CD4-positive, alpha-beta T cell (primary cell): ENCODE results near the gene ZMPSTE24. TPM values are rescaled to one million over a fixed set of nuclear protein-coding genes. Genes with fewer than 3 reads are reported as not detected.

Experiments used
- ATAC-seq: fragments of 200-7000 bp; cut with Tn5 transposase; one replicate; pipeline ENCODE4 v1.10.0; 2022; ENCODE audit warnings: mild to moderate bottlenecking; ENCODE audit not compliant: poor library complexity
- CTCF ChIA-PET: fragments of 350-600 bp; sonication (Branson Sonifier 250); formaldehyde crosslinking; loops from one replicate; lab custom pipeline; 2021; ENCODE audit warnings: antibody characterized with exemption, inconsistent platforms; lab: Charles Lee
- POLR2A ChIA-PET: fragments of 350-600 bp; sonication (Branson Sonifier 250); formaldehyde crosslinking; loops from one replicate; lab custom pipeline; 2021; ENCODE audit warnings: antibody characterized with exemption, inconsistent platforms; lab: Charles Lee
- DNase-seq, 14 experiments: peaks; one replicate each; pipeline ENCODE4 v3.0.0-alpha.2; 2013 to 2020; ENCODE audit warnings: mixed read lengths in 2 of 14
- H3K27ac ChIP-seq, 2 donors: one replicate each; pipeline versions ENCODE4 v1.5.1 to v1.7.0; 2013; ENCODE audit warnings: low read length in 2 of 2, low read depth in 1 of 2, mild to moderate bottlenecking in 1 of 2
- H3K27me3 ChIP-seq, 2 experiments: 1 replicate in 1 of 2; 2 replicates in 1 of 2; pipeline versions ENCODE4 v1.6.1 to v1.7.0; 2013; ENCODE audit warnings: low read length in 2 of 2, control low read depth in 1 of 2, mild to moderate bottlenecking in 1 of 2, moderate library complexity in 1 of 2; ENCODE audit not compliant: insufficient read depth in 2 of 2, control insufficient read depth in 1 of 2
- H3K36me3 ChIP-seq: one replicate; pipeline ENCODE4 v1.6.1; 2013; ENCODE audit warnings: low read length, control low read depth; ENCODE audit not compliant: insufficient read depth
- H3K4me1 ChIP-seq: one replicate; pipeline ENCODE4 v1.6.1; 2013; ENCODE audit warnings: low read length, control low read depth; ENCODE audit not compliant: insufficient read depth
- H3K4me3 ChIP-seq: one replicate; pipeline ENCODE4 v1.5.1; 2013; ENCODE audit warnings: mild to moderate bottlenecking, low read length, moderate library complexity
- H3K9me3 ChIP-seq, 2 experiments: 1 replicate in 1 of 2; 2 replicates in 1 of 2; pipeline versions ENCODE4 v1.6.1 to v1.7.0; 2013; ENCODE audit warnings: low read length in 2 of 2, mild to moderate bottlenecking in 2 of 2, control low read depth in 1 of 2, moderate library complexity in 1 of 2; ENCODE audit not compliant: control insufficient read depth in 1 of 2, insufficient read depth in 1 of 2
- H3K27ac Mint-ChIP-seq: one replicate; pipeline ENCODE4 v1.8.0; 2020; ENCODE audit warnings: mixed read lengths
- H3K27me3 Mint-ChIP-seq: one replicate; pipeline ENCODE4 v1.8.0; 2021; ENCODE audit warnings: mixed read lengths
- H3K36me3 Mint-ChIP-seq: one replicate; pipeline ENCODE4 v1.8.0; 2021; ENCODE audit warnings: low read depth, mixed read lengths
- H3K4me1 Mint-ChIP-seq: one replicate; pipeline ENCODE4 v1.8.0; 2021; ENCODE audit warnings: low read depth, mixed read lengths
- H3K4me3 Mint-ChIP-seq: one replicate; pipeline ENCODE4 v1.8.0; 2020; ENCODE audit warnings: mild to moderate bottlenecking, mixed read lengths
- H3K9me3 Mint-ChIP-seq: one replicate; pipeline ENCODE4 v1.8.0; 2020; ENCODE audit warnings: mixed read lengths
- CTCF ChIP-seq: fragments of 200-600 bp; IDR thresholded peaks from one replicate; pipeline ENCODE4 v1.8.0; 2022; ENCODE audit warnings: antibody characterized with exemption, mild to moderate bottlenecking
- intact Hi-C, 2 experiments: fragments of 100-400 bp; cut with DNase I in 1 of 2; cut with micrococcal nuclease in 1 of 2; formaldehyde crosslinking; loops; one replicate each; pipeline versions ENCODE4 v1.15.1 to v1.9.0; 2023 to 2025; cut with DNase I, micrococcal nuclease
- total RNA-seq, 174 experiments: library from RNA in 2 of 174; stranded (reverse) in 2 of 174; gene quantifications; one replicate each; pipeline ENCODE4 v1.2.3 and lab custom pipeline; 2021 to 2026

The ZMPSTE24 gene
- total RNA-seq, 2 experiments from 2014 or later = 8.7 to 8.8 TPM

- Mint-ChIP-seq H3K4me3 (peak overlapping the region; percentile 90), H3K4me1 (peaks cover 37% of the 10 kb centered on the region), H3K36me3 (no peaks in the 10 kb centered on the region), H3K27ac (peak overlapping the region; percentile 64), H3K9me3 (no peaks in the 10 kb centered on the region), H3K27me3 (peaks cover 24% of the 10 kb centered on the region)
- DNase-seq (no peak), ATAC-seq (no peak)
- Histone ChIP-seq H3K4me3 (peak overlapping the region; percentile 77), H3K4me1 (peaks cover 51% of the 10 kb centered on the region), H3K27me3 (peaks cover 0 to 11% of the 10 kb centered on the region in 2 experiments), H3K27ac (no peak overlapping the region), H3K36me3 (no peaks in the 10 kb centered on the region), H3K9me3 (no peaks in the 10 kb centered on the region)
- TF ChIP-seq CTCF = no peak
- intact Hi-C loops = loop anchor here (1.0 to 5.0 kb wide), 6 partner anchors 56 to 162 kb away; partner anchors contain the start of genes RLF (in 2 of the 2) and ZMPSTE24 (in 1 of the 2)
- ChIA-PET POLR2A (interaction anchor here (0.6 to 3.2 kb wide), 8 partner anchors 17 to 162 kb away, joined by 3 to 24 read pairs (median 4); partner anchors contain the start of genes SMAP2 and ZMPSTE24), CTCF (interaction anchor here (0.6 to 3.4 kb wide), 17 partner anchors 9 to 171 kb away, joined by 3 to 27 read pairs (median 6); no protein-coding TSS in a partner anchor)
Observed at GRCh38 chr1:40314721-40315238, 56.7 kb downstream of the ZMPSTE24 start.

DNA sequence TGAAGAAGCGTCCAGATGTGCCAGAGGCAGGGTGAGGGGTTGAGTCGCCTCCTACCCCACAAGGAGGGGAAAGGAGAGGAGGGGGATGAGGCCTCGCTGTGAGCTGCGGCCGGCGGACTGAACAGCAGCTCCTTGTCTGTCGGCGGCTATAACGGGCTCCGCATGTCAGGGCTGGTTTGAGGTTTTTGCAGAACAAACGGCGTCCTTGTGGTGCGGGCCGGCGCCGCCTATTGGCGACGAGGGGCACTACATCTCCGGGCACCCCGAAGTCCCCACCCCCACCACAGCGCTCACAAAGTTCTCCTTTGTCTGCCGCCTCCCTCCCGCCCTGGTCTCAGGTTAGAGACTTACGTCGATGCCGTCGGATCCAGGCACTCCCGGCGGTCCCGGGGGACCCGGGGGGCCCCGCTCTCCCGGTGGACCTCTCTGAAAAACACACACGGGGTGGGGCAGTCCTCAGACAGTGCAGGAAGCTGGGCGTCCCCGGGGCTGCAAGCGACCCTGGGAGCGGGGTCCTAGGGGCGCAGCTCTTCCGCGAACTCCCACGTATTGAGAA lies 57.3 kb downstream of the ZMPSTE24 start:
- Histone ChIP-seq H3K27ac (no peak overlapping the region), H3K9me3 (no peaks in the 10 kb centered on the region), H3K36me3 (no peaks in the 10 kb centered on the region), H3K4me1 (peaks cover 51% of the 10 kb centered on the region), H3K27me3 (peaks cover 0 to 11% of the 10 kb centered on the region in 2 experiments), H3K4me3 (peak overlapping the region; percentile 77)
- intact Hi-C loops = loop anchor here (1.0 to 5.0 kb wide), 6 partner anchors 57 to 163 kb away; partner anchors contain the start of genes RLF (in 2 of the 2) and ZMPSTE24 (in 1 of the 2)
- peak; percentile 79 for TF ChIP-seq CTCF
- Mint-ChIP-seq H3K27ac (peak overlapping the region; percentile 64), H3K9me3 (no peaks in the 10 kb centered on the region), H3K4me1 (peaks cover 37% of the 10 kb centered on the region), H3K4me3 (peak overlapping the region; percentile 90), H3K36me3 (no peaks in the 10 kb centered on the region), H3K27me3 (peaks cover 24% of the 10 kb centered on the region)
- peak; percentile 84 for ATAC-seq
- ChIA-PET POLR2A (interaction anchor here (0.6 to 3.2 kb wide), 11 partner anchors 17 to 162 kb away, joined by 3 to 24 read pairs (median 4); partner anchors contain the start of genes SMAP2 and ZMPSTE24), CTCF (interaction anchor here (0.6 to 3.4 kb wide), 22 partner anchors 8 to 171 kb away, joined by 3 to 27 read pairs (median 4); no protein-coding TSS in a partner anchor)
- peak; percentile 78 to 94 (median 84) for DNase-seq

GRCh38 chr1:40315795-40316594 lies 58.0 kb downstream of the ZMPSTE24 start:
- peak; percentile 6 for ATAC-seq
- Histone ChIP-seq H3K27ac (no peak overlapping the region), H3K4me1 (peaks cover 51% of the 10 kb centered on the region), H3K36me3 (no peaks in the 10 kb centered on the region), H3K27me3 (peaks cover 0 to 11% of the 10 kb centered on the region in 2 experiments), H3K9me3 (no peaks in the 10 kb centered on the region), H3K4me3 (peak overlapping the region; percentile 77)
- peaks cover 37% of the 10 kb centered on the region for H3K4me1 Mint-ChIP-seq
- H3K9me3 Mint-ChIP-seq = no peaks in the 10 kb centered on the region
- ChIA-PET CTCF (interaction anchor here (0.6 to 3.4 kb wide), 17 partner anchors 22 to 172 kb away, joined by 3 to 27 read pairs (median 5); no protein-coding TSS in a partner anchor), POLR2A (interaction anchor here (0.6 to 3.2 kb wide), 13 partner anchors 26 to 163 kb away, joined by 3 to 24 read pairs (median 4); partner anchors contain the start of genes SMAP2 and ZMPSTE24)
- H3K27ac Mint-ChIP-seq = peak overlapping the region; percentile 64
- H3K27me3 Mint-ChIP-seq = peaks cover 24% of the 10 kb centered on the region
- peak overlapping the region; percentile 90 for H3K4me3 Mint-ChIP-seq
- intact Hi-C loops = loop anchor here (1.0 to 5.0 kb wide), 7 partner anchors 57 to 163 kb away; partner anchors contain the start of genes RLF (in 2 of the 2) and ZMPSTE24 (in 1 of the 2)
- no peaks in the 10 kb centered on the region for H3K36me3 Mint-ChIP-seq
- no peak for TF ChIP-seq CTCF
- peak in 9 of 14 experiments; percentile 10 to 61 (median 24) for DNase-seq
